Activated CD4-positive, alpha-beta T cell treated with anti-CD3 and anti-CD28 coated beads, Interleukin-2, Interleukin-6, amounts not matched to agents 100 ng/mL and 50 ng/mL, durations not matched to agents 16 hours and 8 hours (primary cell): Measurements from ENCODE around the gene RABGAP1L.
"Not testable (repeated sequence)": the region's sequence is repeated elsewhere in the genome, so short reads cannot be mapped to it uniquely, and the experiment has no call there.

Source experiments
- DNase-seq: peaks from one replicate; pipeline ENCODE4 v3.0.0-alpha.2; 2020

Gene RABGAP1L

GRCh38 chr1:174469052-174469451 is 309.7 kb downstream of the RABGAP1L start:
- no peak for DNase-seq

DNA sequence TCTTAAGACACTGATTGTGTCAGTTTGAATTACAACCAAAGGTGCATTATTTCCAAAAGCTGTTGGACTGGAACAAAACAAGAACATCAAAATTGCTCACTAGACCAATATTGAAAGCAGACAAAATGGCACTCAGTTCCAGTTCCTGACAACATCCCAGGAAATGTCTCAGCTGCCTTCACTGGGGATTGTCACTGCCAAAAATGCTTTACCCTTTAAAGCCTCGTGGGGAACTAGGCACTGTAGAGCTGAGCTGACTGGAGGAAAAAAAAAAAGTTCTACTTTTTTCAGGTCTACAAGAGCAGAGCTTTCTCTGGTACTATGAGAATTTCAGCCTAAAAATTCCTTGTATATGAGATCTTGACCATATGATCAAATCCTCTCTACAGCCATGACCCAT is 310.4 kb downstream of the RABGAP1L start:
- no peak for DNase-seq

DNA sequence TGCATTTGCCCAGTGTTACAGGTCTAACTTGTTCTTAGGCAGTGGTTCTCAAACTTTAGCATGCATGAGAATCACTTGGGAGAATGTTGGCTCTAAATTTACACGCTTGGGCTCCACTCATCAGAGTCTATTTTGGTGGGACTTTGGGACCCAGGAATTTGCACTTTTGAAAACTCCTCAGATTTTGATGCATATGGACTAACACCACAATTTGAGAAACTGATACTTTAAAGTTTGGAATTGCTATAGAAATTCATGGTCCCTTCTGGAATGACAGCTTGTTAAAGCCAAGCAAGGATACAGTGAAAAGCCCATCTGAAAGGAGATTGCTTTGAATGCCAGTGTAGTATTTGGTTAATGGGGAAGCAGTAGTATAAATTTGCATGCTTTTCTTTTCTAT is 320.0 kb downstream of the RABGAP1L start:
- no peak for DNase-seq

GRCh38 chr1:174480324-174480723 is 321.0 kb downstream of the RABGAP1L start:
- no peak for DNase-seq

DNA sequence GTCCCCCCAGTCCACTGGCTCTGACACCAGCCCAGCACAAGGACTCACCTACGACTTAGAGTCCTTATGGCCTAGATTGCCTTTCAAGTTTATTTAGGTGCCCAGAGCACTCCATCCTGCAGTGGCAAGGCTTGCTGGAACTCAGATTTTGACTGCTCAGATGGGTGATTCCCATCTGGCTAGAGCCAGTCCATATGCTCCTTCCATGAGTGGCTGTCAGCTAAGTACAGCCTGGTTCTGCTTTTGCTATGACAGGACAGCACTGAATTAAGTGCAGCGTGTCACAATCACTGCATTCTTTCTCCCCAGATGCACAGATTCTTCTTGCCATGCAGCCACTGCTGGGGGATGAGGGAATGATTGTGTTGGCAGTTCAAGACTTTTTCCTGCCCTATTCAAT is 332.3 kb downstream of the RABGAP1L start:
- DNase-seq: no peak

DNA sequence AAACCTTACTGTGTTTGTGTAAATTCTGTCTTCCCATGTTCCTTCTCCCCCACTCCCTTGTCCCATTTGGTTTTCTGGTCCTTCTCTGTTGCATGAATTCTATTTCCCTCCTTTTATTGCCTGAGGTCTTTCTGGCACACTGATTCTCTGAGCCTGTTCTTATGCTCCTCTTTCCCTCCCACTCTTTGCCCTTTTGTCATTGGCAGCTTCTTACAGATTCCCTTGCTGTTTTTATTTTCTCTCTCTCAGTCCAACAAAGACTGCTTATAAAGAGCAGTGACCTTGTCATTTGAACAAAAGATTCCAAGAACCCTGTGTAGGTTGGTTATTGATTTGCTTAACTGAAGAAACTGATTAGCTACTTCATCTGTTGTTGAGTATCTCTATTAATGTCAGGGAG is 338.2 kb downstream of the RABGAP1L start:
- no peak for DNase-seq

- not testable (repeated sequence) for DNase-seq
Measured at GRCh38 chr1:174516755-174517154, 357.4 kb downstream of the RABGAP1L start.

DNA sequence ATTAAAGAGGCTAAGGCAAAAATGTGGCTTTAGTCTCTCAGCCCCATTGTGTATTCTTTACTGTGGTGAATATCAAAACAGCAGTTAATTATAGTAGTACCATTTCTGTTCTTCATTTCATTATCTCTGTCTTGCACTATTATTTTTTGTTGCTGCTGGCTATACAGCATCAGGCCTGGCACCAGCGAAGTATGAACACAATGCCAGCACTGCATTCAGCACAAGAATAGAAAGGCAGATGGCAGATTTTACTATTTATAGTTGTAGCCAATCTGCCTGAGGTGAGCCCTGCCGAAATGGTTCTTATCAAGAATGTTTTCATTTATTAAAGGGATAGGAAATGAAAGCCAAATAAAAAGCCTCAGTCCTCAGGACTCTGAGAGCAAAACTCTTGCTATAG is 360.5 kb downstream of the RABGAP1L start:
- no peak for DNase-seq

GRCh38 chr1:174531751-174532150 is 372.4 kb downstream of the RABGAP1L start:
- DNase-seq: no peak

- no peak for DNase-seq
Measured at GRCh38 chr1:174534789-174535188, 375.5 kb downstream of the RABGAP1L start.

GRCh38 chr1:174535207-174535606 is 375.9 kb downstream of the RABGAP1L start:
- no peak for DNase-seq

- not testable (repeated sequence) for DNase-seq
Measured at GRCh38 chr1:174543421-174543820, 384.1 kb downstream of the RABGAP1L start.

DNA sequence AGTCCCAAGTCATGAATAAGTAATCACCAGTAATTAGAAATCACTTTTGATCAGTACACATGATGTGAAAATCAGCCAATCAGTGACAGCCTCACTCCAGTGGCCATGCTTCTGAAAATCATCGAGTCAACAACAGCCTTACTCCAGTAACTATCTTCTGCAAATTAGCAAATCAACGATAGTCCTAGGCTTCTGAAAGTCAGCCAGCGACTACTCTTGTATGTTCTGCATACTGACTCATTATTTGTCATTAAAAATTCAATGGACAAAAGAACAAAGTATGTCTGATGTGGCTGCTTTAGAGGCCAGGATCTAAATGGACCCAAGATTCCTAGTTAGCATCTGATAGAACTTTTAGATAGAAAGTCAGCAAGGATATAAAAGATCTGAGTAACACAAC is 391.0 kb downstream of the RABGAP1L start:
- no peak for DNase-seq

DNA sequence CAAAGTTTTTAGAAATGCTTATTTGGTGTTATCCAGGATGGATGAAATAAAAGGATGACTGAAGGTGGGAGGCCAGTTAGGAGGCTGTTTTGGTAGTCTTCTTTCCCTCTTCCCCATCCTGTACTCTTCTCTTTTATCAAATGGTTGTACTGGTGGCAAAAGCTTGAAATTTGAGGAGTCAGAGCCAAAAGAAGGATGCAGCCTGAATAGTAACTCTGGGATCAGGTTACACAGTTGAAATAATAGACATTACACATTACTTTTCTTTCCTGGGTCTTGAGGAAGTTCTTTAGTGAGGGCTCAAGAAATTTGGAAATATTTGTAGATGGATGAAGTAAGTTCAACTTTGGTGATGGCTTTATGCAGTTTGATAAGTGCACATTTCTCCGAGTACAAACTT is 397.1 kb downstream of the RABGAP1L start:
- DNase-seq: no peak

DNA sequence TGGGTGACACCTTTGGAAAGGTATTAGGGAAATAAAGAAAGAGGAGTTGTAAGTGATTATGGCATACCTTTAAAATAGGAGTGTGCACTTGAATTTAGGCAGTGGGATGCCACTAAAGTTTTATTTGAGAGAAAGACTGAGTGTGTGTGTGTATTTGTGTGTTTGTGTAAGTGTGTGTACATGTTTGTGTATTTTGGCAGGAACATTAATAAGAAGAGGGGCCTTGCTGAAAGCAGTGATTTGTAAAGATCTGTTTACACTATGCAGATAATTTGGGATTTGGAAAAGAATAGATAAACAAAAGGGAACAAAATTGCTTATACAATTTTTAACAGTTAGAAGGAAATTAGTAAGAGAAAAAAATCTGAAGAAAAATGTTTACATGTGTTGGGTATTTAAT is 409.2 kb downstream of the RABGAP1L start:
- DNase-seq: no peak

GRCh38 chr1:174569240-174569639 is 409.9 kb downstream of the RABGAP1L start:
- no peak for DNase-seq

DNA sequence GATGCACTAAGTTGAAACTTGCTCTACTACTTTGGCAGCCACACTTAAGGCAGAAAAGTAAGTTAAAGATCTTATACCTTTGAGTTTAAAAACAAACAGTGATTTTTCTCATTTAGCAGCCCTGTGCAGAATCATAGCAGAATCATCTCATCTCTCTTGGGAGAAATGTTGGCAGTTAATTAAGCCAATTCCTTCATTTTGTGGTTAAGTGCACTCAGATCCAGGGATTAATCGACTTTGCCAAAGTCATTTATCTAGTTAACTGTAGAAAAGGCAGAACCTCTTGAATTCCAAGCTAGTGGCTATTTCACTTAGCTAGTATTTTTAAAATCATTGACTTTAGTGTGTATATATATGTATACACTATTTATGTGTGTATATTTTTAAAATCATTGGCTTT is 413.5 kb downstream of the RABGAP1L start:
- DNase-seq: no peak

- not testable (repeated sequence) for DNase-seq
Measured at GRCh38 chr1:174576120-174576519, 416.8 kb downstream of the RABGAP1L start.

GRCh38 chr1:174577681-174578080 is 418.4 kb downstream of the RABGAP1L start:
- no peak for DNase-seq

GRCh38 chr1:174580801-174581200 is 421.5 kb downstream of the RABGAP1L start:
- no peak for DNase-seq

DNA sequence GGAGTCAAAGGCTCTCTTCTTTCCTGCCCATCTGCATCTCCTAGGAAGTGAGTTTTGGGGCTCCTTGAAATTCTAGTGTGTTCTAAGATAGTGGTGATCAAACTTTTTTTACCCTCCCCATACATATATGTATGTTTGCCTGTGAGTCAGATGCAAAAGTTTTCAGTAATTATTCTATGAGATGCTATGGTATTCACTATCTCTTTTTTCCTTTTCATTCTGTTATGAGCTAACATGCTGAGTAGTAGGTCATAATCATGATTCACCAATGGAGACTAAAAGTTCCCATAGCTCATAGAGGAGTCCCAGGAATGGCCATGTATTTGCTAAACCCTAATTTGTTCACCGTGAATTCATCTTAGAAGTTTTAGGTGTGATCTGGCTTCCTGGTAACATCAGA is 424.0 kb downstream of the RABGAP1L start:
- no peak for DNase-seq

- no peak for DNase-seq
Measured at GRCh38 chr1:174584071-174584470, 424.8 kb downstream of the RABGAP1L start.

DNA sequence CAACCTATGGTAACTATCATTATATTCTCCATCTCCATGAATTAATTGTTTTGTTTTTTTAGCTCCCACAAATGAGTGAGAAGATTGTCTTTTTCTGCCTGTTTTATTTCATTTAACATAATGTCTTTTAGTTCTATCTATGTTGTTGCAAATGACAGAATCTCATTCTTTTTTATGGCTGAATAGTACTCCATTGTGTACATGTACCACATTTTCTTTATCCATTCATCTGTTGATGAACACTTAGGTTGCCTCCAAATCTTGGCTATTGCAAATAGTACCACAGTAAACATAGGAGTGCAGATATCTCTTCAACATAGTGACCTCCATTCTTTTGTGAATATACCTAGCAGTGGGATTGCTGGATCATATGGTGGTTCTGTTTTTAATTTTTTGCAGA is 429.3 kb downstream of the RABGAP1L start:
- DNase-seq: not testable (repeated sequence)

- DNase-seq: no peak
Measured at GRCh38 chr1:174605198-174605597, 445.9 kb downstream of the RABGAP1L start.

GRCh38 chr1:174606471-174606870 is 447.2 kb downstream of the RABGAP1L start:
- DNase-seq: no peak

DNA sequence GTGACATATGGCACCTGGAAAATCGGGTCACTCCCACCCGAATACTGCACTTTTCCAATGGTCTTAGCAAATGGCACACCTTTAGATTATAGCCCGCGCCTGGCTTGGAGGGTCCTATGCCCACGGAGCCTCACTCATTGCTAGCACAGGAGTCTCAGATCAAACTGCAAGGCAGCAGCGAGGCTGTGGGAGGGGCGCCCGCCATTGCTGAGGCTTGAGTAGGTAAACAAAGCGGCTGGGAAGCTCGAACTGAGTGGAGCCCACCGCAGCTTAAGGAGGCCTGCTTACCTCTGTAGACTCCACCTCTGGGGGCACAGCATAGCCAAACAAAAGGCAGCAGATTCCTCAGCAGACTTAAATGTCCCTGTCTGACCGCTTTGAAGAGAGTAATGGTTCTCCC is 458.6 kb downstream of the RABGAP1L start:
- not testable (repeated sequence) for DNase-seq
